Smooth muscle cell of bladder (primary cell): ENCODE measurements around the gene RELCH. TPM values are rescaled to one million over a fixed set of nuclear protein-coding genes. Genes with fewer than 3 reads are reported as not detected.

Experiments used
- total RNA-seq: library from RNA; depleted of rRNA; stranded (reverse); fragments of >200 nt; gene quantifications from 2 replicates; pipeline ENCODE4 v1.2.3, GENCODE V29; 2014

The RELCH gene, protein sequence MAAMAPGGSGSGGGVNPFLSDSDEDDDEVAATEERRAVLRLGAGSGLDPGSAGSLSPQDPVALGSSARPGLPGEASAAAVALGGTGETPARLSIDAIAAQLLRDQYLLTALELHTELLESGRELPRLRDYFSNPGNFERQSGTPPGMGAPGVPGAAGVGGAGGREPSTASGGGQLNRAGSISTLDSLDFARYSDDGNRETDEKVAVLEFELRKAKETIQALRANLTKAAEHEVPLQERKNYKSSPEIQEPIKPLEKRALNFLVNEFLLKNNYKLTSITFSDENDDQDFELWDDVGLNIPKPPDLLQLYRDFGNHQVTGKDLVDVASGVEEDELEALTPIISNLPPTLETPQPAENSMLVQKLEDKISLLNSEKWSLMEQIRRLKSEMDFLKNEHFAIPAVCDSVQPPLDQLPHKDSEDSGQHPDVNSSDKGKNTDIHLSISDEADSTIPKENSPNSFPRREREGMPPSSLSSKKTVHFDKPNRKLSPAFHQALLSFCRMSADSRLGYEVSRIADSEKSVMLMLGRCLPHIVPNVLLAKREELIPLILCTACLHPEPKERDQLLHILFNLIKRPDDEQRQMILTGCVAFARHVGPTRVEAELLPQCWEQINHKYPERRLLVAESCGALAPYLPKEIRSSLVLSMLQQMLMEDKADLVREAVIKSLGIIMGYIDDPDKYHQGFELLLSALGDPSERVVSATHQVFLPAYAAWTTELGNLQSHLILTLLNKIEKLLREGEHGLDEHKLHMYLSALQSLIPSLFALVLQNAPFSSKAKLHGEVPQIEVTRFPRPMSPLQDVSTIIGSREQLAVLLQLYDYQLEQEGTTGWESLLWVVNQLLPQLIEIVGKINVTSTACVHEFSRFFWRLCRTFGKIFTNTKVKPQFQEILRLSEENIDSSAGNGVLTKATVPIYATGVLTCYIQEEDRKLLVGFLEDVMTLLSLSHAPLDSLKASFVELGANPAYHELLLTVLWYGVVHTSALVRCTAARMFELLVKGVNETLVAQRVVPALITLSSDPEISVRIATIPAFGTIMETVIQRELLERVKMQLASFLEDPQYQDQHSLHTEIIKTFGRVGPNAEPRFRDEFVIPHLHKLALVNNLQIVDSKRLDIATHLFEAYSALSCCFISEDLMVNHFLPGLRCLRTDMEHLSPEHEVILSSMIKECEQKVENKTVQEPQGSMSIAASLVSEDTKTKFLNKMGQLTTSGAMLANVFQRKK
- 22.8 and 24.9 TPM in 2 replicates for total RNA-seq

DNA sequence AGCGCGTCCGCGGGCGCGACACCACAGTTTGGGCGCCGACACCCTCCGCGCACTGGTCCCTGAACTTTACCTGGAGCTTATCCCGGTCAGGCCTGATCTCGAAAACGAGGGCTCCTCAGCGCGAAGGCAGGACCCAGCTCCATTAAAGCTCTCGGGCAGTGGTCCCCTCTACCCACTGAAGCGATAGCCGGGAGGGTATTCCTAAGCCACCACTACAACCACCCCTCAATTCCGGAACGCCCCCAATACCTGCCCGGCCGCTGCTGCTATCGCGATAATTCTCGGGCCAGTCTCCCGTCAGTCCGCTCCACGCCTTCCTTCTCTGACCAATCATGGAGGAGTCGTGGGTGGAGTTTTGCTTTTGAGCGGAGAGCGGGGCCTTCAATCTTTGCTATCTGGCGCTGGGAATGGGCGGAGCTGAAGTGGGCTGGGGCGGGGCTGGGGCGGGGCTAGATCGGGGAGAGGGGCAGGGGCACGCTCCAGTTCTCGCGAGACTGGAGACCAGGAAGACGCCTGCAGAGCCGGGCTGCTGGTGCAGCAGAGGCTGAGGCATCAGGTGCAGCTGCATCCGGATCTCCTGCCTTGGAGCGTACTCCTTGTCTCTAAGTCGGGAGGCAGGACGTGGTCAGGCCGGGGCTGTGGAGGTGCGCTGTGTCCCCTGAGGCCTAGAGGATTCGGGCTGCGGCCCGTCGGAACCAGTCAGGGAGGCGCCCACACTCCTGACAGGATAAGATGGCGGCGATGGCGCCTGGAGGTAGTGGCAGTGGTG lies at the start of gene RELCH, which contains the start of gene PIGN:
Gene RELCH, plus strand, starts transcription at position 482 of the 769 bp plus-strand sequence. Its CDS starts 251 bp downstream, at position 733.
Gene PIGN, minus strand, starts transcription at position 283 of the 769 bp plus-strand sequence. CDS start 25,703 bp downstream, outside the sequence.

DNA sequence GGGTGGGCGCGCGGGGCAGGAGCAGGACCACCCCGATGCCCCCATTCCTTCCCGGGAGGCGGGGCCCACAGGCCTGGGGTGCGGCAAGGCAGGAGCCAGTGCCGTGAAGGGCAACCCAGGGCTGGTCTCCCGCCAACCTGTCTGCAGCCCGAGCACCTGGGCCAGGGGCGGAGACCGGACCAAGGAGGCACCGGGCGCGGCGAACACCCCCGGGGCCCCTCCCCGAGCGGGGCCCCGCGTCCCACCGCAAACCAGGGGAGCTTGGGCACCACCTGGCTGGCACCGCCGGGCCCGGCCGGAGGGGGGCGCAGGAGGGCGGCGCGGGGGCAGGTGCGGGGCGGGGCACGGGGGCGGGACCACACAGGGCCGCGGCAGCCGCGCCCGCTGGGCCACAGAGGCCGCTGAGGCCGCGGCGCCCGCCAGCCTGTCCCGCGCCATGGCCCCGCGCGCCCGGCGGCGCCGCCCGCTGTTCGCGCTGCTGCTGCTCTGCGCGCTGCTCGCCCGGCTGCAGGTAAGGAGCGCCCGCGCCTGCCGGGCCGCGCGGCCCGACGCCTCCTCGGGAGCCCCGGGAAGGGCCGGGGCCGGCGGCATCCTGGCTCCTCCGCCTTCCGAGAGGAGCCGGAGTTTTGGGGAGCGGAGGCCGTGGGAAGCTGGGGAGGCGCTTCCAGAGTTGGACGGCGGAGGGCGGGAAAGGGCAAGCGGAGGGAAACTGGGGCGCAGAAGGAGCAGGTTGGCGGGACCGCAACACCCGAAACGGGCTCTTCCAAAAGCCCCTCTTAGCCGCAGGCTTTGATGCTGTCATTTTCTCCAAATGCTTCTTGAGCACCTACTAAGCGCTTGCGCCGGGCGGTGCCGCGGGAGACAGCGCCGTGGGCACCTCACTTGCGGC lies 138.1 kb downstream of the RELCH start, which contains the start of gene TNFRSF11A:
Gene TNFRSF11A, plus strand, starts transcription at position 394 of the 889 bp plus-strand sequence. Its CDS starts 43 bp downstream, at position 437.

Other genes with a start within 250 kb of the RELCH start
- 43.2 and 59.4 TPM in 2 replicates for gene PIGN, start 199 bp upstream of the RELCH start, total RNA-seq
- 0.09 and 0.14 TPM in 2 replicates for gene TNFRSF11A, start 138.1 kb downstream of the RELCH start, total RNA-seq